Measurements from ENCODE around the gene COL18A1. TPM values are rescaled to one million over a fixed set of nuclear protein-coding genes. Genes with fewer than 3 reads are reported as not detected.

The COL18A1 gene
- total RNA-seq, 2 donors from 2014 or later = 117 to 134 TPM

- Histone ChIP-seq H3K36me3 (peaks cover 9% of the 10 kb centered on the region), H3K9me3 (no peaks in the 10 kb centered on the region), H3K27me3 (no peaks in the 10 kb centered on the region), H3K4me3 (no peak overlapping the region), H3K27ac (no peak overlapping the region), H3K4me1 (no peaks in the 10 kb centered on the region)
- DNase-seq (ENCODE audit: low spot score) = no peak
- TF ChIP-seq, protein P1, sequence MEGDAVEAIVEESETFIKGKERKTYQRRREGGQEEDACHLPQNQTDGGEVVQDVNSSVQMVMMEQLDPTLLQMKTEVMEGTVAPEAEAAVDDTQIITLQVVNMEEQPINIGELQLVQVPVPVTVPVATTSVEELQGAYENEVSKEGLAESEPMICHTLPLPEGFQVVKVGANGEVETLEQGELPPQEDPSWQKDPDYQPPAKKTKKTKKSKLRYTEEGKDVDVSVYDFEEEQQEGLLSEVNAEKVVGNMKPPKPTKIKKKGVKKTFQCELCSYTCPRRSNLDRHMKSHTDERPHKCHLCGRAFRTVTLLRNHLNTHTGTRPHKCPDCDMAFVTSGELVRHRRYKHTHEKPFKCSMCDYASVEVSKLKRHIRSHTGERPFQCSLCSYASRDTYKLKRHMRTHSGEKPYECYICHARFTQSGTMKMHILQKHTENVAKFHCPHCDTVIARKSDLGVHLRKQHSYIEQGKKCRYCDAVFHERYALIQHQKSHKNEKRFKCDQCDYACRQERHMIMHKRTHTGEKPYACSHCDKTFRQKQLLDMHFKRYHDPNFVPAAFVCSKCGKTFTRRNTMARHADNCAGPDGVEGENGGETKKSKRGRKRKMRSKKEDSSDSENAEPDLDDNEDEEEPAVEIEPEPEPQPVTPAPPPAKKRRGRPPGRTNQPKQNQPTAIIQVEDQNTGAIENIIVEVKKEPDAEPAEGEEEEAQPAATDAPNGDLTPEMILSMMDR (IDR thresholded peaks at IDR 0.05) = no peak
Measured at GRCh38 chr21:45507523-45507875, 102.5 kb downstream of the COL18A1 start.

GRCh38 chr21:45507888-45508508, 103.0 kb downstream of the COL18A1 start:
- Histone ChIP-seq H3K4me3 (no peak overlapping the region), H3K27me3 (no peaks in the 10 kb centered on the region), H3K9me3 (no peaks in the 10 kb centered on the region), H3K4me1 (no peaks in the 10 kb centered on the region), H3K36me3 (peaks cover 9% of the 10 kb centered on the region), H3K27ac (no peak overlapping the region)
- TF ChIP-seq, protein P1 (IDR thresholded peaks at IDR 0.05) = no peak
- no peak for DNase-seq (ENCODE audit: low spot score)

- no peak for DNase-seq (ENCODE audit: low spot score)
- H3K36me3 ChIP-seq = peaks cover 9% of the 10 kb centered on the region
- no peaks in the 10 kb centered on the region for H3K4me1 ChIP-seq
- H3K4me3 ChIP-seq = no peak overlapping the region
- no peak overlapping the region for H3K27ac ChIP-seq
- H3K9me3 ChIP-seq = no peaks in the 10 kb centered on the region
- TF ChIP-seq, protein P1 (IDR thresholded peaks at IDR 0.05) = no peak
- no peaks in the 10 kb centered on the region for H3K27me3 ChIP-seq
Measured at GRCh38 chr21:45508607-45509565, 103.9 kb downstream of the COL18A1 start.

DNA sequence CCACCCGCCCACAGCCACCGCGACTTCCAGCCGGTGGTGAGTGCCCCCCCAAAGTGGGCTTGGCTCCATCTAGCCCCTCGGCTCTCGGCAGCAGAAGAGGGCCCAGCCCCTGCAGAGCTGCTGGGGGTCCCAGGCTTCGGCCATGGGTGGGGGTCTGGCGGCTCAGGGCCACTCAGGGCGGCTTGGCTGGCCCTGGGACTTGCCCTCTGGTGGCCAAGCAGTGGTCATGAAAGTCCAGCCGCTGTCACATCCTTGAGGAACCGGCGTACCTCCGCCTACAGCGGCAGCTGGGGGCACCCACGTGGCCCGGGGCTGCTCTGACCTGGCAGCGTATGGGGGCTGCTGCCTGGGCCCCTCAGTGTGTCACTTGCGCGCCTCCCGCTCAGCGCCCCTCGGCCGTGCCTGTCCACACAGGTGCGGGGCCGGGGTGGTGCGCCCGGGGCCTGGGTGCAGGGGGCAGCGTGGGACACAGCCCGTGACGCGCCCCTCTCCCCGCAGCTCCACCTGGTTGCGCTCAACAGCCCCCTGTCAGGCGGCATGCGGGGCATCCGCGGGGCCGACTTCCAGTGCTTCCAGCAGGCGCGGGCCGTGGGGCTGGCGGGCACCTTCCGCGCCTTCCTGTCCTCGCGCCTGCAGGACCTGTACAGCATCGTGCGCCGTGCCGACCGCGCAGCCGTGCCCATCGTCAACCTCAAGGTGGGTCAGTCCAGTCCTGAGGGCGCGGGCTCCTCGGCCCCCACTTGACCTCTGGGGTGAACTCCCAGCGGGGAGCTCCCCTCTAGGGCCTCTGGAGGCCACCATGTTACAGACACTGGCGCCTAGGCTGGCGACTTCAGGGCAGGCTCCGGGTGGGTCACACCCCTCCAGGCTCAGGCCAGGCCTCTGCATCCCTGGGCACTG, 104.9 kb downstream of the COL18A1 start:
- H3K27ac ChIP-seq = no peak overlapping the region
- H3K4me1 ChIP-seq = no peaks in the 10 kb centered on the region
- DNase-seq (ENCODE audit: low spot score) = no peak
- no peaks in the 10 kb centered on the region for H3K27me3 ChIP-seq
- TF ChIP-seq, protein P1 (IDR thresholded peaks at IDR 0.05) = no peak
- H3K9me3 ChIP-seq = no peaks in the 10 kb centered on the region
- peaks cover 9% of the 10 kb centered on the region for H3K36me3 ChIP-seq
- no peak overlapping the region for H3K4me3 ChIP-seq

- Histone ChIP-seq H3K4me1 (no peaks in the 10 kb centered on the region), H3K4me3 (no peak overlapping the region), H3K27ac (no peak overlapping the region), H3K27me3 (no peaks in the 10 kb centered on the region), H3K9me3 (no peaks in the 10 kb centered on the region), H3K36me3 (peaks cover 9% of the 10 kb centered on the region)
- TF ChIP-seq, protein P1 (IDR thresholded peaks at IDR 0.05) = no peak
- DNase-seq (ENCODE audit: low spot score) = no peak
Measured at GRCh38 chr21:45510466-45510955, 105.5 kb downstream of the COL18A1 start.

Data from right atrium auricular region (tissue), 2 donors.